Ammon's horn (tissue), 1 donor: Measurements from ENCODE around the gene UQCR10.
A peak's percentile ranks its signal among the peaks of the same experiment; 100 is the strongest.

Source experiments
- DNase-seq: peaks from one replicate; pipeline ENCODE4 v3.0.0-alpha.2; 2016; ENCODE audit warnings: low spot score

Gene UQCR10

DNA sequence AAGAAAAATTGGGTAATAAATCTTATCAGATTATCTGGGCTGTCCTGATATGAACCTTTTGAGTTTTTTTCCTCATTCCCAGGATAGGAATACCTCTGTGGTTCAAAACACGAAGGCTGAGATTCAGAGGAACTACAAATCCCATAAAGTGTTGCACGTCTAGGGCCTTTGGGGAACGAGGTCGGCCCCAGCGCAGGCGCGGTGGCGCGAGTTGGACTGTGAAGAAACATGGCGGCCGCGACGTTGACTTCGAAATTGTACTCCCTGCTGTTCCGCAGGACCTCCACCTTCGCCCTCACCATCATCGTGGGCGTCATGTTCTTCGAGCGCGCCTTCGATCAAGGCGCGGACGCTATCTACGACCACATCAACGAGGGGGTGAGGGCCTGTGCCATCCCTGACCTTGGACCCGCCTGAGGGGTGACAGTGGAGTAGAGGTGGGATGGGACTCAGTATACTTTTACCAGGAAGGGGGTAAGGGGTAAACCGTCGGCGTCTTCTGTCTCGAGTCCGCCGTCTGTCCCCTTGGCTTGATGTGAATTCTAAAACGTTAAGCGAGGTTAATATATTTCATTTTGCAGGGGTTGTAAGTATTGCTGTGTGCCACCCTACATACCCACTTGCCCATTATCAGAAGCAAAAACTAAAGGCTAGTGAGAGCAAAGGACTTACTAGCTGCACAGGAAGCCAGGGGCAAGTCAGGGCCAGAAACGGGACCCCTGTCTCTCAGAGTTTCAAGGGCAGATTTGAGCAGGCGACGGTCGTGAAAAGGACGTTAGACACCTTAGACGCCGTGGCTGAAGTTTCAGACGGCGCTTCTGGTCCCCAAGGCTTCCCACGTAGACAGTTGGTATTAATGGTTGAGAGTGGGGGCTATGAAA lies at the start of gene UQCR10:
Gene UQCR10 (plus strand): TSS at position 199 of the 881 bp plus-strand sequence. CDS start 30 bp downstream, at position 229.
- peak; percentile 96 for DNase-seq

GRCh38 chr22:29717789-29718188 lies 49.4 kb upstream of the UQCR10 start:
- no peak for DNase-seq

GRCh38 chr22:29718949-29719898 lies 47.9 kb upstream of the UQCR10 start:
- no peak for DNase-seq

- no peak for DNase-seq
Measured at GRCh38 chr22:29719899-29720645, 47.1 kb upstream of the UQCR10 start, which contains the start of gene CABP7. Gene CABP7 (plus strand): TSS chr22:29720003. CDS start chr22:29720425, 422 bp downstream.

DNA sequence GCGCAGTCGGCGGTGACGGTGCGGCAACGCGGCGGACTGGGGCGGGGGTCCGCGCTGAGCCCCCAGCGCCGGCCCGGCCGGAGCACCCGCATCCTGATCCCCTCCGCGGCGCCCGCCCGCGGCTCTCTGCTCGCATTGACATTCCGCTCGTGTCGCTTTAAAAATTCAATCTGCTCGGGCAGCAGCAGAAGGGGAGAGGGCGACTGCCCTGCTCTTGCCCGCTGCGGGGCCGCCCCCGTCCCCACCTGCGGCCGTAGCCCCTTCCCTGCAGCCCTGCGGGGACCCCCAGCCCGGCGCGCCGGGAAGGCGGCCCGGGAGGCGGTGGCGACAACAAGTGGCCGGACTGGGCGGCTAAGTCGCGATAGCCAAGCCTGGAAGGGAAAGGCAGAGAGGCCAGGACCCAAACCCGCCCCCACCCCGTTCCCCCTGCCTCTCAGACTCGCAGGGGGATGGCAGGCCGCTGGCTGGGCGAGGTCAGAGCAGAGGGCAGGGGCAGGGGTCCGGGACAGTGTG lies 46.3 kb upstream of the UQCR10 start:
- DNase-seq, result no peak

GRCh38 chr22:29722151-29722550 lies 45.0 kb upstream of the UQCR10 start:
- DNase-seq, result no peak

GRCh38 chr22:29722587-29722986 lies 44.6 kb upstream of the UQCR10 start:
- no peak for DNase-seq

DNA sequence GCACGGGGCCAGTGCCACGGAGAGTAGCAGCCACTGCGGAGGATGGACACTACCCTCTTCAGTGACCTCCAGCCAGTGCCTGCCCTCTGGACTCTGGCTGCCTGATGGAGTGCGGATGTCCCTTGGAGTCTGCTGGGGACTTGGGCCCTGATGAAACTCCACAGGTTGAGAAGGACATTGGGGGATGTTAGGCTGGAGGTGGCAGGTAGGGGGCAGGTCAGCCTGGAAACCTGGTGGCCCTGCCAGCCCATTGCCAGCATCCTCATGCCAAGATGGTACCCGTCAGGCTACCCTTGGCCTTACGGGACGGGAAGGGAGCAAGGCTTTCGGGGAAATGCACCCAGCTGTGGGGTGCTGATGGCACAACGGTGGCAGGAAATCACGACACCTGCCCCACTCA lies 43.4 kb upstream of the UQCR10 start:
- DNase-seq, result no peak

DNA sequence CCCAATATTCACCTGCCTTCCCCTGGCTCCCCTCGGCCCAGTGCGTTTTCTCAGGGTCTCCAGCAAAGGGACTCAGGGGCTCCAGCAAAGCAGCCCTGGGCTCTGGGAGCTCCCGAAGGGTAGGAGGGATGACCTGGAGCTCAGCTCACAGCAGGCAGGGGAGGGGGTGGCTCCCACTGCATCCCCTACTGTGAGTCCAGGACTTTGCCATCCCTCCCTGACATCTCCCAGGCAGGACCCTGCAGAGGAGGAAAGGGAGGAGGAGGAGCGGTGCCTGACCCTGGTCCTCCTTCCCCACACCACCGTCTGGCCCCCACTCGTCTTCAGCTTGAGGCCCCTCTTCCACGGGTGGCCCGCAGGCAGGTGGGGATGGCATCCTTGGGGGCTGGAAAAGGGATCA lies 42.3 kb upstream of the UQCR10 start:
- DNase-seq, result no peak

GRCh38 chr22:29726106-29726505 lies 41.1 kb upstream of the UQCR10 start:
- no peak for DNase-seq

GRCh38 chr22:29726512-29727130 lies 40.5 kb upstream of the UQCR10 start:
- DNase-seq, result no peak

DNA sequence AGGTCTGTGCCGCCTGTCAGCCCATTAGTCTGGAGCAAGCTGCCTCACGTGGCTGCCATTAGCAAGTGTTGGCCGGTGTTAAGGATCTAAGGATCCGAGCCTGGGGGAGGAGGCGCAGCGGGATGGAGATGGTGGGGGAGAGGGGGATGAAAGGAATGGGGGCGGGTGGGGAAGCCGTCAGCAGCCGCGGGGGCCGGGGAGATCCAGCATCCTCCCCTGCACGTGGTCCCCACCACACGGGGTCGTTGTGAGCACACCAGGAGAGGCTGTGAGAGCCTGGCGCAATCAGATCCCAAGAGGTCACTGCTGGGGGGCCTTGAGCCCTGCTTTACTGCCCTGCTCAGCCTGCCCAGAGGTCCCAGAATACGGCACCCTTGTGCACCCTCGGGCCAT lies 40.0 kb upstream of the UQCR10 start:
- DNase-seq, result peak; percentile 26

- DNase-seq, result no peak
Measured at GRCh38 chr22:29729161-29729560, 38.0 kb upstream of the UQCR10 start.

DNA sequence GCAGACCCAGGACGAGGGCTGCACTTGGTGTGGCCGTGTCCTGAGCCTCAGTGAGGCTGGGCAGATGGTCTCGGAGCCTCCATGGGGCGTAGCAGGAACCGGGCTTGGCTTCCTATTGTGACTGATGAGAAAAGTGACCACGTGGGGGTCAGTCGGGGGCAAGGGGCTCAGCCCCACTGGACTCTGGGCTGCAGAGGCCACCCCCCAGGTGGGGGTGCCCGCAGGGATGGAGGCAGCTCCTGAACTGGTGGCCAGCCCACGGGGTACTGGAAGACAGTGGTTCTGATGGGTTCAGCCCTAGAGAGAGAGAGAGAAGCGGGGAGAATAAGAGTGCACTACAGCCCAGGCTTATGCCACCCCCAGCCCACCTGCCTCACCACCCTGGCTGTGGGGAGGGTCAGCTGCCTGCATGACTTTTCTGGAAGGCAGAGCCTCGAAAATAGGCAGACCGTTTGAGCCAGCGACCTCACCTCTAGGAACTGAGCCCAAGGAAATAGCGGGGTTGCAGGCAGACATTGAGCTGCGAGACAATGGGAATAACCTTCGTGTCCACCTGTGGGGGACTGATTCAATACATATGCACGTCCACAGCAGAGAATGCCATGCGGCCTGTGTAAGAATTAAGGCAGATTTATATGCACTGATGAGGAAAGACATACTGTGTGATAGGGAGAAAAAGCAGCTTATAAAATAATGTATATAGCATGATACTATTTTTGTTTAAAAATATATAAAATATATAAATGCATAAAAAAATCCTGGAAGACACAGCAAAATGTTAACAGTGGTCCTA lies 35.9 kb upstream of the UQCR10 start:
- no peak for DNase-seq

GRCh38 chr22:29732883-29733282 lies 34.3 kb upstream of the UQCR10 start:
- DNase-seq, result no peak

GRCh38 chr22:29733362-29734201 lies 33.6 kb upstream of the UQCR10 start:
- no peak for DNase-seq

- DNase-seq, result no peak
Measured at GRCh38 chr22:29734406-29734805, 32.8 kb upstream of the UQCR10 start.

DNA sequence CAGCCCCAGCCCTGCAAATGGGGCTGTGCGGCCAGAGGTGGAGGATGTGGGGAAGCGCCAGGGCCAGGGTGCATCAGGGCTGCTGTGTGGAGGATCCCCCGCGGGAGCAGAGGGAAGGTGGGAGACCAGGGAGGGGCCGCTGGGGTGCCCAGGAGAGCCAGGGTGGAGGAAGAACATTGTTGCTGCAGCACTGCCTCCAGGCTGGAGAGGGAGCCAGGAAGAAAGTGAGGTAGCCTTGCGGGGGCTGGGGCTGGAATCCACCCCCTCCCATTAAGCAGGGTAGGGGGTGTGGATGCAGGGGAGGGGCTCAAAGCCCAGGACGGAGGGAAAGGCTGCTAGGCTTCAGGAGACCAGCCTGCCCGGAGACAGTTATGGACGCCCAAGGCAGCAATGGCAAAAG lies 32.3 kb upstream of the UQCR10 start:
- DNase-seq, result no peak

GRCh38 chr22:29735416-29735815 lies 31.8 kb upstream of the UQCR10 start:
- no peak for DNase-seq
